Measurements from ENCODE around the gene COL8A1.

The COL8A1 gene

GRCh38 chr3:99639579-99639978, 1.2 kb downstream of the COL8A1 start:
- no peak for DNase-seq (ENCODE audit: low read depth in 2 of 3, low spot score in 1 of 3)

- DNase-seq (ENCODE audit: low read depth in 2 of 3, low spot score in 1 of 3) = no peak
These were observed 1.9 kb downstream of the COL8A1 start for GRCh38 chr3:99640214-99640851.

GRCh38 chr3:99641480-99641879, 3.1 kb downstream of the COL8A1 start:
- DNase-seq (ENCODE audit: low read depth in 2 of 3, low spot score in 1 of 3) = no peak

GRCh38 chr3:99641982-99642381, 3.6 kb downstream of the COL8A1 start:
- no peak for DNase-seq (ENCODE audit: low read depth in 2 of 3, low spot score in 1 of 3)

- DNase-seq (ENCODE audit: low read depth in 2 of 3, low spot score in 1 of 3) = no peak
These were observed 5.6 kb downstream of the COL8A1 start for GRCh38 chr3:99644017-99644416.

GRCh38 chr3:99644746-99645145, 6.4 kb downstream of the COL8A1 start:
- no peak for DNase-seq (ENCODE audit: low read depth in 2 of 3, low spot score in 1 of 3)

GRCh38 chr3:99645277-99646106, 7.1 kb downstream of the COL8A1 start:
- DNase-seq (ENCODE audit: low read depth in 2 of 3, low spot score in 1 of 3) = no peak

- DNase-seq (ENCODE audit: low read depth in 2 of 3, low spot score in 1 of 3) = no peak
These were observed 7.7 kb downstream of the COL8A1 start for GRCh38 chr3:99646107-99646435.

- no peak for DNase-seq (ENCODE audit: low read depth in 2 of 3, low spot score in 1 of 3)
These were observed 8.7 kb downstream of the COL8A1 start for GRCh38 chr3:99647081-99647480.

- no peak for DNase-seq (ENCODE audit: low read depth in 2 of 3, low spot score in 1 of 3)
These were observed 9.7 kb downstream of the COL8A1 start for GRCh38 chr3:99648101-99648500.

GRCh38 chr3:99648516-99648915, 10.1 kb downstream of the COL8A1 start:
- DNase-seq (ENCODE audit: low read depth in 2 of 3, low spot score in 1 of 3) = no peak

GRCh38 chr3:99651531-99651930, 13.1 kb downstream of the COL8A1 start:
- no peak for DNase-seq (ENCODE audit: low read depth in 2 of 3, low spot score in 1 of 3)

- no peak for DNase-seq (ENCODE audit: low read depth in 2 of 3, low spot score in 1 of 3)
These were observed 18.2 kb downstream of the COL8A1 start for GRCh38 chr3:99656624-99657023.

- no peak for DNase-seq (ENCODE audit: low read depth in 2 of 3, low spot score in 1 of 3)
These were observed 19.9 kb downstream of the COL8A1 start for GRCh38 chr3:99658274-99658673.

- peak in 1 of 3 donors; percentile 4 for DNase-seq (ENCODE audit: low read depth in 2 of 3, low spot score in 1 of 3)
These were observed 20.6 kb downstream of the COL8A1 start for GRCh38 chr3:99659032-99659431.

GRCh38 chr3:99659951-99660350, 21.6 kb downstream of the COL8A1 start:
- DNase-seq (ENCODE audit: low read depth in 2 of 3, low spot score in 1 of 3) = no peak

- DNase-seq (ENCODE audit: low read depth in 2 of 3, low spot score in 1 of 3) = no peak
These were observed 24.6 kb downstream of the COL8A1 start for GRCh38 chr3:99662838-99663570.

GRCh38 chr3:99663977-99664376, 25.6 kb downstream of the COL8A1 start:
- DNase-seq (ENCODE audit: low read depth in 2 of 3, low spot score in 1 of 3) = no peak

- DNase-seq (ENCODE audit: low read depth in 2 of 3, low spot score in 1 of 3) = no peak
These were observed 26.6 kb downstream of the COL8A1 start for GRCh38 chr3:99665017-99665416.

- DNase-seq (ENCODE audit: low read depth in 2 of 3, low spot score in 1 of 3) = no peak
These were observed 27.8 kb downstream of the COL8A1 start for GRCh38 chr3:99666201-99666600.

- no peak for DNase-seq (ENCODE audit: low read depth in 2 of 3, low spot score in 1 of 3)
These were observed 29.6 kb downstream of the COL8A1 start for GRCh38 chr3:99668044-99668443.

GRCh38 chr3:99669879-99670555, 31.6 kb downstream of the COL8A1 start:
- no peak for DNase-seq (ENCODE audit: low read depth in 2 of 3, low spot score in 1 of 3)

Measured in stimulated activated CD4-positive, alpha-beta T cell treated with anti-CD3 and anti-CD28 coated beads, Interleukin-12 subunit alpha, Interleukin-12 subunit beta, amount 100 ng/mL, for 48 hours (primary cell).